Activated naive CD4-positive, alpha-beta T cell treated with anti-CD3 and anti-CD28 coated beads, Interleukin-2, amount 50 U/mL, for 16 hours (primary cell): ENCODE results near the gene EIF4G3.
"Not testable (repeated sequence)": the region's sequence is repeated elsewhere in the genome, so short reads cannot be mapped to it uniquely, and the experiment has no call there.

Experiments
- DNase-seq: peaks from one replicate; pipeline ENCODE4 v3.0.0-alpha.2; 2020

The EIF4G3 gene

GRCh38 chr1:20928146-20928545 is 248.6 kb downstream of the EIF4G3 start:
- DNase-seq = no peak

- no peak for DNase-seq
These were observed 255.4 kb downstream of the EIF4G3 start for GRCh38 chr1:20921285-20921684.

GRCh38 chr1:20913242-20913641 is 263.5 kb downstream of the EIF4G3 start:
- no peak for DNase-seq

GRCh38 chr1:20907526-20907925 is 269.2 kb downstream of the EIF4G3 start:
- DNase-seq = not testable (repeated sequence)

GRCh38 chr1:20903437-20903836 is 273.3 kb downstream of the EIF4G3 start:
- no peak for DNase-seq

- no peak for DNase-seq
These were observed 276.6 kb downstream of the EIF4G3 start for GRCh38 chr1:20900056-20900455.

- no peak for DNase-seq
These were observed 277.3 kb downstream of the EIF4G3 start for GRCh38 chr1:20899154-20899972.

GRCh38 chr1:20896826-20897225 is 279.9 kb downstream of the EIF4G3 start:
- DNase-seq = no peak

GRCh38 chr1:20893931-20894330 is 282.8 kb downstream of the EIF4G3 start:
- no peak for DNase-seq

- no peak for DNase-seq
These were observed 285.6 kb downstream of the EIF4G3 start for GRCh38 chr1:20891091-20891490.

GRCh38 chr1:20887246-20887645 is 289.5 kb downstream of the EIF4G3 start:
- DNase-seq = no peak

GRCh38 chr1:20885121-20885520 is 291.6 kb downstream of the EIF4G3 start:
- DNase-seq = no peak

GRCh38 chr1:20884513-20884912 is 292.2 kb downstream of the EIF4G3 start:
- DNase-seq = no peak

- DNase-seq = no peak
These were observed 292.9 kb downstream of the EIF4G3 start for GRCh38 chr1:20883766-20884165.

- no peak for DNase-seq
These were observed 293.9 kb downstream of the EIF4G3 start for GRCh38 chr1:20882837-20883236.

- DNase-seq = no peak
These were observed 297.9 kb downstream of the EIF4G3 start for GRCh38 chr1:20878799-20879198.

- DNase-seq = no peak
These were observed 301.3 kb downstream of the EIF4G3 start for GRCh38 chr1:20875198-20875973.

- no peak for DNase-seq
These were observed 303.4 kb downstream of the EIF4G3 start for GRCh38 chr1:20873311-20873710.

GRCh38 chr1:20871419-20871818 is 305.3 kb downstream of the EIF4G3 start:
- DNase-seq = no peak

- DNase-seq = no peak
These were observed 306.0 kb downstream of the EIF4G3 start for GRCh38 chr1:20870718-20871117.

GRCh38 chr1:20868263-20868662 is 308.4 kb downstream of the EIF4G3 start:
- DNase-seq = no peak

- DNase-seq = no peak
These were observed 308.9 kb downstream of the EIF4G3 start for GRCh38 chr1:20867847-20868246.

- DNase-seq = no peak
These were observed 309.6 kb downstream of the EIF4G3 start for GRCh38 chr1:20867062-20867461.

- DNase-seq = no peak
These were observed 311.7 kb downstream of the EIF4G3 start for GRCh38 chr1:20865001-20865400.
